Activated T-helper 2 cell treated with anti-CD3 and anti-CD28 coated beads, Interferon-gamma antibody, Interleukin-2, Interleukin-4, amounts not matched to agents 10 μg/mL and 5 μg/mL and 100 μg/mL, durations not matched to agents 14 hours and 24 hours and 36 hours (primary cell): ENCODE data around the gene HDC. TPM values are rescaled to one million over a fixed set of nuclear protein-coding genes. Genes with fewer than 3 reads are reported as not detected.

Experiments used
- DNase-seq: peaks from one replicate; pipeline ENCODE4 v3.0.0; 2021; ENCODE audit warnings: low spot score
- H3K27ac Mint-ChIP-seq: one replicate; pipeline ENCODE4 v1.8.0; 2021; ENCODE audit warnings: mixed read lengths
- H3K27me3 Mint-ChIP-seq: one replicate; pipeline ENCODE4 v1.8.0; 2021; ENCODE audit warnings: low read depth, mixed read lengths
- H3K36me3 Mint-ChIP-seq: one replicate; pipeline ENCODE4 v1.8.0; 2021; ENCODE audit warnings: low read depth, mixed read lengths
- H3K4me1 Mint-ChIP-seq: one replicate; pipeline ENCODE4 v1.8.0; 2021; ENCODE audit warnings: low read depth, mixed read lengths
- H3K4me3 Mint-ChIP-seq: one replicate; pipeline ENCODE4 v1.8.0; 2021; ENCODE audit warnings: low read depth, mild to moderate bottlenecking, moderate library complexity, mixed read lengths
- H3K9me3 Mint-ChIP-seq: one replicate; pipeline ENCODE4 v1.8.0; 2021; ENCODE audit warnings: mixed read lengths
- intact Hi-C: fragments of 100-400 bp; cut with micrococcal nuclease; formaldehyde crosslinking; loops from one replicate; pipeline ENCODE4 v1.15.1; 2023
- total RNA-seq: library from RNA; stranded (reverse); gene quantifications from 2 replicates; pipeline ENCODE4 v1.2.3, GENCODE V29; 2022

HDC gene
- total RNA-seq, 1 donor from 2014 or later = 8.7 TPM

GRCh38 chr15:50275908-50276307 lies 10.4 kb upstream of the HDC start:
- Mint-ChIP-seq H3K27ac (peak overlapping the region; percentile 40), H3K27me3 (no peaks in the 10 kb centered on the region), H3K4me1 (peaks cover 25% of the 10 kb centered on the region), H3K9me3 (no peaks in the 10 kb centered on the region), H3K4me3 (no peak overlapping the region), H3K36me3 (peaks cover 49% of the 10 kb centered on the region)
- DNase-seq = no peak
- intact Hi-C loops = loop anchor here (1.0 kb wide), 1 partner anchor 15 kb away; no protein-coding TSS in a partner anchor

- DNase-seq = no peak
- intact Hi-C loops = loop anchor here (1.0 kb wide), 1 partner anchor 14 kb away; no protein-coding TSS in a partner anchor
- Mint-ChIP-seq H3K9me3 (no peaks in the 10 kb centered on the region), H3K27ac (peak overlapping the region; percentile 38), H3K36me3 (peaks cover 41% of the 10 kb centered on the region), H3K4me1 (peaks cover 25% of the 10 kb centered on the region), H3K4me3 (no peak overlapping the region), H3K27me3 (no peaks in the 10 kb centered on the region)
Observed at GRCh38 chr15:50275091-50275490, 9.6 kb upstream of the HDC start.

- H3K9me3 Mint-ChIP-seq = peaks cover 16% of the 10 kb centered on the region
- no peak overlapping the region for H3K27ac Mint-ChIP-seq
- intact Hi-C loops = no loop called here
- no peaks in the 10 kb centered on the region for H3K27me3 Mint-ChIP-seq
- H3K36me3 Mint-ChIP-seq = peaks cover 5% of the 10 kb centered on the region
- H3K4me3 Mint-ChIP-seq = no peak overlapping the region
- peaks cover 23% of the 10 kb centered on the region for H3K4me1 Mint-ChIP-seq
- no peak for DNase-seq
Observed at GRCh38 chr15:50267577-50267976, 2.1 kb upstream of the HDC start.

- H3K36me3 Mint-ChIP-seq = peaks cover 5% of the 10 kb centered on the region
- intact Hi-C loops = loop anchor here (1.0 to 5.0 kb wide), 5 partner anchors 55 to 1385 kb away; partner anchors contain the start of gene EID1
- peaks cover 62% of the 10 kb centered on the region for H3K4me1 Mint-ChIP-seq
Observed at GRCh38 chr15:50262533-50262932, 3.0 kb downstream of the HDC start.

GRCh38 chr15:50261981-50262380 lies 3.5 kb downstream of the HDC start:
- H3K27me3 Mint-ChIP-seq = no peaks in the 10 kb centered on the region
- H3K27ac Mint-ChIP-seq = peak overlapping the region; percentile 98
- intact Hi-C loops = loop anchor here (1.0 to 5.0 kb wide), 10 partner anchors 13 to 1385 kb away; partner anchors contain the start of gene EID1
- H3K9me3 Mint-ChIP-seq = peaks cover 1% of the 10 kb centered on the region
- H3K36me3 Mint-ChIP-seq = peaks cover 4% of the 10 kb centered on the region
- peaks cover 66% of the 10 kb centered on the region for H3K4me1 Mint-ChIP-seq
- DNase-seq = no peak
- no peak overlapping the region for H3K4me3 Mint-ChIP-seq

More at GRCh38 chr15:50262533-50262932, 3.0 kb downstream of the HDC start:
- no peaks in the 10 kb centered on the region for H3K27me3 Mint-ChIP-seq
- peaks cover 6% of the 10 kb centered on the region for H3K9me3 Mint-ChIP-seq
- H3K4me3 Mint-ChIP-seq = peak overlapping the region; percentile 0
- peak; percentile 63 for DNase-seq
- H3K27ac Mint-ChIP-seq = peak overlapping the region; percentile 98

DNA sequence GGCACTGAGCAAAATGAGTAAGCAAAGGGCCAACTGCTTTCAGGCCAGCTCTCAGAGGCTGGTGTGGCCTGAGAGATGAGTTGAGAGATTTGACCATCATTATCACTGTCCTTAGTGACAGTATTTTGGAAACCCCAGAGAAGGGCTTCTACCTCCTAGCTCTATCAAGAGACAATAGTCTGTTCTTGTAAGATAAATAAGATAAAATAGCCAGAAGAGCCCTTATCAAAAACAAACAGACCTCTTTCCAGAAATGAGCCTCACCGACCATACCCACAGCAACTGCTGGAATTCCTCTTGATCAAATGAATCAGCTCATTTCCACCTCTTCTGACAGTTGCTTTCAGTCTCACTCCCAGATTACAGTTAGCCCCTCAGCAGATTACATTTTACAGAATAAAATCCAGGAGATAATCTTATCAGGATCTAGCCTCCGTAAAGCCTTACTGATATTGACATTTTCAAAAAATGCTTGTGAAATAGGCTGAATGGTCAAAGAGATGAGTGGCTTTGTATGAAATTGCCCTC lies 4.5 kb downstream of the HDC start:
- H3K27me3 Mint-ChIP-seq = no peaks in the 10 kb centered on the region
- peak overlapping the region; percentile 98 for H3K27ac Mint-ChIP-seq
- H3K36me3 Mint-ChIP-seq = peaks cover 5% of the 10 kb centered on the region
- H3K9me3 Mint-ChIP-seq = no peaks in the 10 kb centered on the region
- no peak for DNase-seq
- H3K4me1 Mint-ChIP-seq = peaks cover 76% of the 10 kb centered on the region
- intact Hi-C loops = loop anchor here (1.0 to 5.0 kb wide), 12 partner anchors 12 to 1384 kb away; partner anchors contain the start of gene EID1
- peak overlapping the region; percentile 64 for H3K4me3 Mint-ChIP-seq

- intact Hi-C loops = no loop called here
Observed at GRCh38 chr15:50259276-50259675, 6.2 kb downstream of the HDC start.

DNA sequence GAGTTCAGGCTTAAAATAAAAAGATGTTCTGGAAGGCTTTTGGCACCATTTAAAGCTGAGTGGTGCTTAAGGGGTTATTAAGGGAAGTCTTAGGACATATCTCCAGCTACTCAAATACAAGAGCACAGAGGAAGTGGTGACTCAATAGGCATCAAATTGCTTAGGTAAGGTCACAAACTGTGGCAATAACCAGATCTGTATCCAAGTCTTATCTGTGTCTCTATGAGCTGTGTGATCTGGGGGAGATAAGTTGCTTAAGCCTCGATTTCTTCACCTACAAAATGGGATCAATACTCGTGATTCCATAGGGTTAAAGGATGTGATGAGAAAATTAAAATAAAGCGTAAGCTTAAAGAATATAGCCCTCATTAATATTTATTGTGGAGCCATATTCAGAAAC lies 7.6 kb downstream of the HDC start:
- Mint-ChIP-seq H3K36me3 (peaks cover 11% of the 10 kb centered on the region), H3K27ac (peak overlapping the region; percentile 98), H3K4me3 (no peak overlapping the region), H3K27me3 (no peaks in the 10 kb centered on the region), H3K9me3 (no peaks in the 10 kb centered on the region), H3K4me1 (peaks cover 73% of the 10 kb centered on the region)
- DNase-seq = no peak
- intact Hi-C loops = no loop called here

More at GRCh38 chr15:50259276-50259675, 6.2 kb downstream of the HDC start:
- Mint-ChIP-seq H3K36me3 (peaks cover 11% of the 10 kb centered on the region), H3K4me3 (peak overlapping the region; percentile 15), H3K9me3 (no peaks in the 10 kb centered on the region), H3K27ac (peak overlapping the region; percentile 98), H3K4me1 (peaks cover 77% of the 10 kb centered on the region), H3K27me3 (no peaks in the 10 kb centered on the region)
- no peak for DNase-seq

GRCh38 chr15:50257332-50257731 lies 8.2 kb downstream of the HDC start:
- Mint-ChIP-seq H3K9me3 (no peaks in the 10 kb centered on the region), H3K27ac (peak overlapping the region; percentile 90), H3K4me1 (peaks cover 73% of the 10 kb centered on the region), H3K36me3 (peaks cover 11% of the 10 kb centered on the region), H3K4me3 (no peak overlapping the region), H3K27me3 (no peaks in the 10 kb centered on the region)
- intact Hi-C loops = no loop called here
- DNase-seq = no peak

DNA sequence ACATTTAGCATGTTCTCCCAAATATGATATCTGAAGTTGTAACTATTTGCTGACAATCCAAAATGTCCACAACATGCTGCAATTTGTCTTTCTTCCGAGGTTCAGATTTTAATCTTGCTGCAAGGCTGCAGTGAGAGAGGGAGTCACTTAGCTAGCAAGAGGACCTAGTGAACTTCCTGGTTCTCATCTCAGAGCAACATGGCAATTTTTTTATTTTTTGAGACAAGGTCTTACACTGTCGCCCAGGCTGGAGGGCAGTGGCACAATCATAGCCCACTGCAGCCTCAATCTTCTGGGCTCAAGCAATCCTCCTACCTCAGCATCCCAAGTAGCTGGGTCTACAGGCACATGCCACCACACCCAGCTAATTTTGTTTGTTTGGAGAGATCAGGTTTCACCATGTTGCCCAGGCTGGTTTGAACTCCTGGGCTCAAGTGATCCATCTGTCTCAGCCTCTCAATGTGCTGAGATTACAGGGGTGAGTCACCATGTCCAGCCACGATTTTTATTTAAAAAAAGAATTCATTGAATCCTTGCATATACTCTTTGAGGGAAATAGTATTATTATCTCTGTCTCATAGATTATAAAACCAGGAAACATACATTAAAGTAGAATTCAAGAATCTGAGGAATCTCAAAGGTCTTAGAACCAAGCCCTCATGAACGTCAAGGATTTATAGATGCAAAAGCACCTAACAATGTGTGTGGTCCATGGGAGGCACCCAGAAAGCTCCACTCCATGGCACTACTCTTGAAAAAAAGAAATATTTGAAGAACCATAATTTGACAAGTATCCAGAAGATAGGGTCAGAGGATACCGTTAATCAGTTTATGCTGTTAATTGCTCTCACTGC lies 9.1 kb downstream of the HDC start:
- H3K27ac Mint-ChIP-seq = peak overlapping the region; percentile 90
- intact Hi-C loops = no loop called here

GRCh38 chr15:50252556-50252955 lies 13.0 kb downstream of the HDC start:
- intact Hi-C loops = no loop called here
- no peak for DNase-seq
- Mint-ChIP-seq H3K27ac (no peak overlapping the region), H3K4me3 (no peak overlapping the region), H3K27me3 (no peaks in the 10 kb centered on the region), H3K4me1 (peaks cover 76% of the 10 kb centered on the region), H3K9me3 (no peaks in the 10 kb centered on the region), H3K36me3 (peaks cover 21% of the 10 kb centered on the region)

More for the DNA sequence above, 9.1 kb downstream of the HDC start:
- no peaks in the 10 kb centered on the region for H3K9me3 Mint-ChIP-seq
- no peaks in the 10 kb centered on the region for H3K27me3 Mint-ChIP-seq
- H3K4me1 Mint-ChIP-seq = peaks cover 69% of the 10 kb centered on the region
- H3K36me3 Mint-ChIP-seq = peaks cover 11% of the 10 kb centered on the region
- H3K4me3 Mint-ChIP-seq = no peak overlapping the region
- DNase-seq = no peak

DNA sequence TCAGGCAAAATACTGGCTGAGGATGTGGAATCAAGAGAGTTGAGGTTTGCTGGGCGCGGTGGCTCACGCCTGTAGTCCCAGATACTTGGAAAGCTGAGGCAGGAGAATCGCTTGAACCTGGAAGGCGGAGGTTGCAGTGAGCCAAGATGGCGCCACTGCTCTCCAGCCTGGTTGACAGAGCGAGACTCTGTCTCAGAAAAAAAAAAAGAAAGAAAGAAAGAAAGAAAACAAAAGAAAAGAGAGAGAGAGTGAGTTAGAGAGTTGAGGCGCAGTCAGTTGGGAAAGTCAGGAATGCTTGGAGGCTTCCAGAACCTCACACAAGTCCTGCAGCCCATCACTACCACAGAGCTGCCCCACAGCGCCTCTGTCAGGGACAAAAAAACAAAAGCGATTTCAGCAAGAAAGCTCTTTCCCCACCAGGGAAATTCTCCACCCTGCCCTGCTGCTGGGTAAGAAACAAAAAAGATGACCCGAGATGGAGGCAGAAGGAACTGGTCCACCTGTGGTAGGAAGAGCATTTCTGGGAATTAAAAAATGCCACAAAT lies 13.8 kb downstream of the HDC start:
- Mint-ChIP-seq H3K36me3 (peaks cover 17% of the 10 kb centered on the region), H3K27me3 (no peaks in the 10 kb centered on the region), H3K4me1 (peaks cover 75% of the 10 kb centered on the region), H3K9me3 (no peaks in the 10 kb centered on the region), H3K27ac (peak overlapping the region; percentile 35), H3K4me3 (no peak overlapping the region)
- intact Hi-C loops = no loop called here
- DNase-seq = no peak
